MM.1S (cell line): Measurements from ENCODE around the gene CACNA1D.

Experiments used
- DNase-seq: peaks from one replicate; pipeline ENCODE4 v3.0.0-alpha.2; 2015
- H2AFZ ChIP-seq: fragments of 300-600 bp; sonication (generic); 2 replicates; pipeline ENCODE4 v1.6.0; 2016; ENCODE audit warnings: antibody characterized with exemption, low read length
- H3F3A ChIP-seq: fragments of 300-600 bp; sonication (generic); 2 replicates; pipeline ENCODE4 v1.6.1; 2016; ENCODE audit warnings: mild to moderate bottlenecking, antibody characterized with exemption, low read length, moderate library complexity, mixed read lengths; ENCODE audit not compliant: insufficient read depth
- H3K27ac ChIP-seq: fragments of 300-600 bp; sonication (generic); 2 replicates; pipeline ENCODE4 v1.5.1; 2016; ENCODE audit warnings: mild to moderate bottlenecking, low read length
- H3K27me3 ChIP-seq: fragments of 300-600 bp; sonication (generic); replicated peaks from 2 replicates; pipeline ENCODE4 v1.6.0; 2016; ENCODE audit warnings: low read length; ENCODE audit not compliant: insufficient read depth
- H3K36me3 ChIP-seq: fragments of 300-600 bp; sonication (generic); replicated peaks from 2 replicates; pipeline ENCODE4 v1.6.1; 2016; ENCODE audit warnings: mild to moderate bottlenecking, low read length, mixed read lengths; ENCODE audit not compliant: insufficient read depth
- H3K4me1 ChIP-seq: fragments of 300-600 bp; sonication (generic); 2 replicates; pipeline ENCODE4 v1.6.1; 2016; ENCODE audit warnings: low read length, mixed read lengths
- H3K4me2 ChIP-seq: fragments of 300-600 bp; sonication (generic); 2 replicates; pipeline ENCODE4 v1.6.0; 2016; ENCODE audit warnings: low read depth, low read length
- H3K4me3 ChIP-seq: fragments of 300-600 bp; sonication (generic); 2 replicates; pipeline ENCODE4 v1.5.1; 2016; ENCODE audit warnings: low read length, mixed read lengths
- H3K79me2 ChIP-seq: fragments of 300-600 bp; sonication (generic); 2 replicates; pipeline ENCODE4 v1.6.1; 2016; ENCODE audit warnings: mixed run types, low read length, mixed read lengths
- H3K9ac ChIP-seq: fragments of 300-600 bp; sonication (generic); 2 replicates; pipeline ENCODE4 v1.6.1; 2016; ENCODE audit warnings: low read length, mixed read lengths
- H3K9me2 ChIP-seq: fragments of 300-600 bp; sonication (generic); replicated peaks from 2 replicates; pipeline ENCODE4 v1.6.1; 2016; ENCODE audit warnings: mild to moderate bottlenecking, low read length, mixed read lengths; ENCODE audit not compliant: insufficient read depth
- H3K9me3 ChIP-seq: fragments of 300-600 bp; sonication (generic); replicated peaks from 2 replicates; pipeline ENCODE4 v1.6.1; 2016; ENCODE audit warnings: mild to moderate bottlenecking, low read length, mixed read lengths; ENCODE audit not compliant: insufficient read depth
- H4K20me1 ChIP-seq: fragments of 300-600 bp; sonication (generic); 2 replicates; pipeline ENCODE4 v1.6.1; 2016; ENCODE audit warnings: mild to moderate bottlenecking, low read length, moderate library complexity, mixed read lengths; ENCODE audit not compliant: insufficient read depth
- EZH2 ChIP-seq: fragments of 300-600 bp; sonication (generic); optimal IDR thresholded peaks from 2 replicates; pipeline ENCODE3; 2017; ENCODE audit warnings: low read depth, mild to moderate bottlenecking, antibody characterized with exemption, low read length, mixed read lengths
- EZH2phosphoT487 ChIP-seq: fragments of 300-600 bp; sonication (generic); IDR thresholded peaks from 2 replicates; pipeline ENCODE4 v1.6.1; 2018; ENCODE audit warnings: antibody characterized with exemption, low read length
- TF ChIP-seq, protein P1 (sequence below): fragments of 300-600 bp; sonication (generic); IDR thresholded peaks from 2 replicates; pipeline ENCODE4 v1.5.1; 2016; ENCODE audit warnings: antibody characterized with exemption, low read length, mixed read lengths

CACNA1D gene

DNA sequence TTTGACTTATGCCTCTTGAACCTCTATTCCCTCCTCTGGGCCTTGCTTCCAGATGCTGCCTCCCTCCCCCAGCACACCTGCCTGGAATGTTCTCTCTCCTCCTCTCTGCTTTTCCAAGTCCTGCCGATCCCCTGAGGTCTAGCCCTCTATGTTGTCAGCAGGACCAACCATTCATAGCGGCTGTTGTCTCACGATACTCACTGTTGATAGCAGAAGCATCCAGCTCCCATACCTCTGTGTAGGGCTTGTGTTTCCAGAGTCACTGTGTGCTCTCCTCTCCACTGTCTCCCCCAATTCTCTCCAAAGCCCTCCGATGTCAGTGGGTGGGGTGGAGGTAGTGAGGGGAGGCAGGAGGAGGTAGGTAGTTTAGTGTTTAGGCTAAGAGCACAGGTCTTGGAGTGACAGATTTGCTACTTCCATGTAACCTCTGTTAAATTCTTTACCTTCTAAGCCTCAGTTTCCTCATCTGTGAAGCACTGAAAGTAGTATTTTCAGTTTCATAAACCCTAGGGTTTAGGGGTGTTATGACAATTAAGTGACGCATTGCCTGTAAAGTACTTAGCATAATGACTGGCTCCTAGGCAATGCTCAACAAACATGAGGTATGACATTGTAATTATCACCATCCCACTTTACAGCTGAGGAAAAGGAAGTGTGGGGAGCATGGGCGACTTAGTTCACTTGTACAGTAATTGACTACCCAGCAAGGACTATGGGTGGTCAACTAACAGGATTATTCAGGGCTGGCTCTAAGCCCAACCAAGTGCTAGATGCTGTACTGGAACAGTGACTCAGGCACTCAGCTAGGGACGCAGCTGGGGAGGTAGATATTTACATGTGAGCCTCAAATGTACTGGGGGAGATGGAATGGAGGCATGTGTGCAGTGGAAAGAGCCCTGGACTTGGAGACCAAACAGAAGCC is 122.8 kb downstream of the CACNA1D start:
- Histone ChIP-seq H3K36me3 (no peaks in the 10 kb centered on the region), H3K9me2 (no peaks in the 10 kb centered on the region), H4K20me1 (no peaks in the 10 kb centered on the region), H3K4me3 (no peak overlapping the region), H2AFZ (no peak overlapping the region), H3K9ac (no peak overlapping the region), H3K9me3 (no peaks in the 10 kb centered on the region), H3K4me2 (no peak overlapping the region), H3K79me2 (no peaks in the 10 kb centered on the region), H3K27ac (no peak overlapping the region), H3F3A (no peaks in the 10 kb centered on the region), H3K27me3 (no peaks in the 10 kb centered on the region), H3K4me1 (no peaks in the 10 kb centered on the region)
- no peak for TF ChIP-seq EZH2
- no peak for TF ChIP-seq EZH2phosphoT487
- TF ChIP-seq, protein P1, sequence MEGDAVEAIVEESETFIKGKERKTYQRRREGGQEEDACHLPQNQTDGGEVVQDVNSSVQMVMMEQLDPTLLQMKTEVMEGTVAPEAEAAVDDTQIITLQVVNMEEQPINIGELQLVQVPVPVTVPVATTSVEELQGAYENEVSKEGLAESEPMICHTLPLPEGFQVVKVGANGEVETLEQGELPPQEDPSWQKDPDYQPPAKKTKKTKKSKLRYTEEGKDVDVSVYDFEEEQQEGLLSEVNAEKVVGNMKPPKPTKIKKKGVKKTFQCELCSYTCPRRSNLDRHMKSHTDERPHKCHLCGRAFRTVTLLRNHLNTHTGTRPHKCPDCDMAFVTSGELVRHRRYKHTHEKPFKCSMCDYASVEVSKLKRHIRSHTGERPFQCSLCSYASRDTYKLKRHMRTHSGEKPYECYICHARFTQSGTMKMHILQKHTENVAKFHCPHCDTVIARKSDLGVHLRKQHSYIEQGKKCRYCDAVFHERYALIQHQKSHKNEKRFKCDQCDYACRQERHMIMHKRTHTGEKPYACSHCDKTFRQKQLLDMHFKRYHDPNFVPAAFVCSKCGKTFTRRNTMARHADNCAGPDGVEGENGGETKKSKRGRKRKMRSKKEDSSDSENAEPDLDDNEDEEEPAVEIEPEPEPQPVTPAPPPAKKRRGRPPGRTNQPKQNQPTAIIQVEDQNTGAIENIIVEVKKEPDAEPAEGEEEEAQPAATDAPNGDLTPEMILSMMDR = no peak
- DNase-seq = no peak

DNA sequence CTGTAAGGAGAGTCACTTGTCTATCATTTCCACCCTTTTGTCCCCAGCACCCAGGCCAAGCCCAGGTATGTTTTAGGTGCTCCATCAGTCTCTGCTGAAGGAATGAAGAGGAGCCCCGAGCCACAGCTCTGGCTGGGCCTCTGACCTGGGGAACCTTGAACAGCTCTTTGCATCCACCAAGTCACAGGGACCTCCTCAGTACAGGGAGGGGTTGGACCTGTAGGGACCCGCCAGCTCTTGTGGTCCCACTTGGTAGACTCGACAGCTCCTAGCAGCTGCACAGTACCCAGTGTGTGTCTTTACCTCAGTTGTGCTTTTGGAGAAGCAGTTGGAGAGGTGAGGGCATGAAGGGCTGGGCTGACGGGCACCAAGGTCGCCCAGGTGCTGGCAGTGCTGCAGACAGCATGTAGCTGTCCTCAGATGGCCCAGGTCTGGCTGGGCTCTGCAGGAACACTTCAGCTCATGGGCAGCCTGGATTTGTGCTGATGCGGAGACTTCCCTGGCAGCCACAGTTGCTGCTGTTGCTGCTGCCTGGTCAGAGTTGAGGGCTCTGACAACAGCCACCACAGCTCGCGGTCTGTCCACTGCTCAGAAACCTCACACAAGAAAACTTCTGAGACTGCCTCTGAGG is 123.6 kb downstream of the CACNA1D start:
- Histone ChIP-seq H3K9me2 (no peaks in the 10 kb centered on the region), H3F3A (no peaks in the 10 kb centered on the region), H3K9me3 (no peaks in the 10 kb centered on the region), H2AFZ (no peak overlapping the region), H3K27ac (no peak overlapping the region), H3K36me3 (no peaks in the 10 kb centered on the region), H3K79me2 (no peaks in the 10 kb centered on the region), H3K9ac (no peak overlapping the region), H3K4me3 (no peak overlapping the region), H3K27me3 (no peaks in the 10 kb centered on the region), H3K4me2 (no peak overlapping the region), H4K20me1 (no peaks in the 10 kb centered on the region), H3K4me1 (no peaks in the 10 kb centered on the region)
- DNase-seq = no peak
- TF ChIP-seq EZH2 (no peak), EZH2phosphoT487 (no peak)
- TF ChIP-seq, protein P1 = no peak

DNA sequence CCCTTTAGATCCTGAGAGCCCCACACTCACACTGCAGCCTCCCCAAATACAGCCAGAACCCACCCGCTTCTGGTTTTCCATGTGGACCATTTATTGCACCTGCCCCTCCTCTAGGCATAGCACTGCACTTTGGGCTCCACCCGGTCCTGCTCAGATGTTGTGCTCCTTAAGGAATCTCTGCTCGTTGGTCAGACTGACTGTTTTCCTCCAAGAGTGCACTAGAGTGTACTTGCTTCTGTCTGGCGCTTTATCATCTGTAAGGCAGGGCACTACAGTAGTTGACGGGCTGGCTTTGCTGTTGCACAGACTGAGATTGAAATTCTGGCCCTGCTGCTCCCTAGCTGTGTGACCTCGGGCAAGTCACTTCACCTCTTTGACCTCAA is 124.1 kb downstream of the CACNA1D start:
- Histone ChIP-seq H3K9me3 (no peaks in the 10 kb centered on the region), H3K27me3 (no peaks in the 10 kb centered on the region), H2AFZ (no peak overlapping the region), H3K4me1 (no peaks in the 10 kb centered on the region), H3K4me3 (no peak overlapping the region), H3F3A (no peaks in the 10 kb centered on the region), H3K4me2 (no peak overlapping the region), H3K27ac (no peak overlapping the region), H3K9me2 (no peaks in the 10 kb centered on the region), H3K9ac (no peak overlapping the region), H4K20me1 (no peaks in the 10 kb centered on the region), H3K79me2 (no peaks in the 10 kb centered on the region), H3K36me3 (no peaks in the 10 kb centered on the region)
- no peak for DNase-seq
- TF ChIP-seq EZH2phosphoT487 = no peak
- TF ChIP-seq, protein P1 = no peak
- TF ChIP-seq EZH2 = no peak
